Measurements from ENCODE around the gene KLHL4. TPM values are rescaled to one million over a fixed set of nuclear protein-coding genes. Genes with fewer than 3 reads are reported as not detected.
"Not testable (repeated sequence)": the region's sequence is repeated elsewhere in the genome, so short reads cannot be mapped to it uniquely, and the experiment has no call there.

The KLHL4 gene
- total RNA-seq, 1 donor from 2014 or later: 13.0 TPM

GRCh38 chrX:87641439-87641838 lies 123.8 kb downstream of the KLHL4 start:
- not testable (repeated sequence) for DNase-seq (ENCODE audit: low read depth)

DNA sequence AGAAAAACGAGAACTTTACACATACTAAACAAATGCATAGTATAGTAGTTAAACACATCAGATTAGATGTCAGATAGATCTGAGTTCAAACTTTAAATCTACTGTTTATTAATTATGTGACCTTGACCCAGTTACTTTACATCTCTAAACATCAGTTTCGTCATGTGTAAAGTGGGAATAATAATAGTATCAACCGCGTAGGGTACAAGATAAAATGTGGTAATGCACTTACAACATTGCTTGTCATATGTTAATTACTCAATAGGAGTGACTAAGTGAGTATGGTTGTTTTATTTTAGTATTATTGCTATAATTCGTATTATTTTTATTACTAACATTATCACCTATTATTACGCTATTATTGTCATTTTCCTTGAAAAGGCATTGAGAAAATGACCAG lies 144.2 kb downstream of the KLHL4 start:
- DNase-seq (ENCODE audit: low read depth): no peak

GRCh38 chrX:87663421-87663820 lies 145.8 kb downstream of the KLHL4 start:
- DNase-seq (ENCODE audit: low read depth): no peak

DNA sequence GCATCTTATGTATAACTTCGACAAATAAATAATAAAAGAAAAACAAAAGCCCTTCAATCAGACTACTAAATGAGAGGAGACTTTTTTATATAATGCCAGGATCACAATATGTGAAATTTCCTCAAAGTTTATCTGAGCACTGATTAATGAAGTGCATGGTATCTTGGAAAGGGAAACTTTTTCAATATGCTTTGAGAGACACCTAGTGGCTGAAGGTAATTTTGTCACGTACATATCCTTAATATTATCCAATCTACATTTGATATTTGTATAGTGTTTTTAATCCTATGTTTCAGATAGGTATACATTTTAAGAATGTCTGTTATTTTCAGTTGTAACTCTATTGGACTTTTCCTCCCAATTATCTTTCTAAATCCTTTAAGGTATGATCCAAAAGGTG lies 146.8 kb downstream of the KLHL4 start:
- peak; percentile 38 for DNase-seq (ENCODE audit: low read depth)

DNA sequence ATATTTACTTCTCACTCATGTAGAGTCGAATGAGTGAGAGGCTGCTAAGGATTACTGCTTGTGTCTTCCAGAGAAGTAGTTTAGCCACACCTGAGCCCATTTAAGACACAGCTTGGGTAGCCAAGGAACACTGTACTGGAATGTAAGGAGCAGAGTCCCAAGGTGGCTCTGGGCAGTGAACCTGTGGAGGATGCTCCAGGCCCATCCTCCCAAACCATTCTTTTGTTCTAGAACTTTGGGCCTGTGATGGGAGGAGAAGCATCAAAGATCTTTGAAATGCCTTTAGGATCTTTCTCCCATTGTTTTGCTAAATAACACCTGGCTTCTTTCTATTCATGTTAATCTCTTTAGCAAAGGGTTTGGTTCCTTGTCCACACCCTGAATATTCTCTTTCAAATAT lies 162.2 kb downstream of the KLHL4 start:
- DNase-seq (ENCODE audit: low read depth): no peak

GRCh38 chrX:87687703-87688102 lies 170.1 kb downstream of the KLHL4 start:
- no peak for DNase-seq (ENCODE audit: low read depth)

DNA sequence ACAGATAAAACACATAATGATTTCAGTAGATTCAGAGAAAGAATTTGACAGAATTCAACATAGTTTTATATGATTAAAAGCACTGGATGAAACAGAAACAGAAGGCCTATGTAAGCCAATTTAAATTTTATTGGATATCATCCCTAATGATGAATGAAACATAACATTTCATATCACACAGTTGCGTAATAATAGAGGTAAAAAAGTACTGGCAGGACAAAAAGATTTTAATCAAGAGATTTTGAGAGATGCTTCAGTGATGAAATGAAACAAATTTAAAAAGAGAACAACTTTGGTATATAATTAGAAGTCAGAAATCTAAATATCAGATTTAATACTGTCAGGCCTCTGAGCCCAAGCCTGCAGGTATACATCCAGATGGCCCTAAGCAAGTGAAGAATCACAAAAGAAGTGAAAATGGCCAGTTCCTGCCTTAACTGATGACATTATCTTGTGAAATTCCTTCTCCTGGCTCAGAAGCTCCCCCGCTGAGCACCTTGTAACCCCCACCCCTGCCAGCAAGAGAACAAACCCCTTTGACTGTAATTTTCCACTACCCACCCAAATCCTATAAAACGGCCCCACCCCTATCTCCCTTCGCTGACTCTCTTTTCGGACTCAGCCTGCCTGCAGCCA lies 170.6 kb downstream of the KLHL4 start:
- DNase-seq (ENCODE audit: low read depth): not testable (repeated sequence)

- DNase-seq (ENCODE audit: low read depth): not testable (repeated sequence)
Observed at GRCh38 chrX:87689218-87689617, 171.6 kb downstream of the KLHL4 start.

DNA sequence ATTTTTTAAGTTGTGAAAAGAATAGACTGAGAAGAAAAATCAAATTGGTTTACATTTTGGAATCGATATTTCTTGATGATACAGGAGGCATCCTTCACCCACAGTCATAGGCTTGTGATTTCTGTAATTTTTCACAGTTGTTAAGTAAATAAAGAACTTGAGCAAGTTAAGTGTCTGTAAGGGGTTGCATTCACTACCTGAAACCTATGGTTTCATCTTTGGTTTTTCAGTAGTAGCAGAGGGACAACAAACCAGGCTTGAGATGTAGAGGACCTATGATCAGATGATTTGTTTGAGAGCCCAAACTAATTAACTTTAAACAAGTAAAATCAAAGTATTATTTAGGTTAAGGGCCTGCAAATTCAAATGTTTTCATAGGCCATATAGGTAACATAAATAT lies 175.6 kb downstream of the KLHL4 start:
- no peak for DNase-seq (ENCODE audit: low read depth)

DNA sequence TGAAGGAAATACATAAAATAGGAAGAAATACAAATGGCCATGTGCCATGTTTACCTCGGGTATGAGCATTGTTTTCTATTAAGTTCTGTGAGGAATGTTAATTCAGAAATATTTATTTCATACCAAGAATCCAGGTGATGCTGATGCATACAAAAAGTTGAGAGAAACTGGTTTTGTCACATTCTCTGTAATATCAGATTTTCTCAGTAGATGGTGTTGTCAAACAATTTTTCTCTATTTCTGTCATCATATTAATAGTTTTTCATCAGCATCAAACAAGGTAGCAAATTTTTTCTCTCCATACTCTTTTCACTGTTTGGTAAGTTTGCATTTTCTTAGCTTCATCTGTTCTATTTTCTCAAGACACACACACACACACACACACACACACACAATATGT lies 179.8 kb downstream of the KLHL4 start:
- no peak for DNase-seq (ENCODE audit: low read depth)

DNA sequence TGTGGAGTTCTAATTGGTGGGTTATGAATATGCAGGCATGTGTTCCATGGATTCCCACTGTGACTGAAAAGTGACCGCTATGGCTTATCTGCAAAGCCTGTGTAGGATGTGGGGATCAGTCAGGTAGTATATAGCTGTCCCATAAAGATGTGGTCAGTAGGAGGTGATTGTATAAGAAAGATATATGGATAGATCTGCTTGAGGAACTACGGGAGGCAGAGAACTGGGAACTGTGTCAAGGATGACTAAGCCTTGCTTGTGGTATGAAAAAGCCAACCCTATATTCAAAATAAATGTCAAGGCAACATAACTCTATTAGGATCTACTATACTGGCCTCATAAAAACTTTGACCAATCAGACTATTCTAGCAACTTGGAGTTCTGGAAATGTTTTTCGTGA lies 185.2 kb downstream of the KLHL4 start:
- DNase-seq (ENCODE audit: low read depth): no peak

DNA sequence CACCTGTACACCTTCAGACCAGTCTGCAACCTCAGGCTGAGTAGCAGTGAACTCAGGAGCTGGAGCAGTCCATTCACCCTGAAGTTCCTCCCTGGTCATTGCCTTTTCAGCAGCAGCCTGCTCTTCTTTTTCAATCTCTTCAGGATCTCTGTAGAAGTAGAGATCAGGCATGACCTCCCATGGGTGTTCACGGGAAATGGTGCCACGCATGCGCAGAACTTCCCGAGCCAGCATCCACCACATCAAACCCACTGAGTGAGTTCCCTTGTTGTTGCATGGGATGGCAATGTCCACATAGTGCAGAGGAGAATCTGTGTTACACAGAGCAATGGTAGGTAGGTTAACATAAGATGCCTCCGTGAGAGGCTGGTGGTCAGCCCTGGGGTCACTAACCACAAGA lies 185.9 kb downstream of the KLHL4 start:
- DNase-seq (ENCODE audit: low read depth): not testable (repeated sequence)

- no peak for DNase-seq (ENCODE audit: low read depth)
Observed at GRCh38 chrX:87706134-87706533, 188.5 kb downstream of the KLHL4 start.

GRCh38 chrX:87710580-87710979 lies 193.0 kb downstream of the KLHL4 start:
- DNase-seq (ENCODE audit: low read depth): no peak
